ENCODE data around the gene ARHGAP22.

Gene ARHGAP22

DNA sequence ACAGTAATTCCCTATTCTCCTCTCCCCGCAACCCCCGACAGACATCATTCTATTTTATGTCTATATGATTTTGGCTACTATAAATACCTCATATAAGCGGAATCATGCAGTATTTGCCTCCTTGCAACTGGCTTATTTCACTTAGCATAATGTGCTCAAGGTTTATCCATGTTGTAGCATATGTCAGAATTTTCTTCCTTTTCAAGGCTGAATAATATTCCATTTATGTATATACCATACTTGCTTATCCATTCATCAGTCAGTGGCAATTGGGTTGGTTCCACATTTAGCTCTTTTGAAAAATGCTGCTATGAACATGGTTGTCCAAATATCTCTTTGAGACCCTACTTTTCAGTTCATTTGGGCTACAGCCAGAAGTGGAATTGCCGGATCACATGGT lies 191.9 kb downstream of the ARHGAP22 start:
- no peak for DNase-seq

- no peak for DNase-seq
These were observed 192.8 kb downstream of the ARHGAP22 start for GRCh38 chr10:48412081-48412480.

DNA sequence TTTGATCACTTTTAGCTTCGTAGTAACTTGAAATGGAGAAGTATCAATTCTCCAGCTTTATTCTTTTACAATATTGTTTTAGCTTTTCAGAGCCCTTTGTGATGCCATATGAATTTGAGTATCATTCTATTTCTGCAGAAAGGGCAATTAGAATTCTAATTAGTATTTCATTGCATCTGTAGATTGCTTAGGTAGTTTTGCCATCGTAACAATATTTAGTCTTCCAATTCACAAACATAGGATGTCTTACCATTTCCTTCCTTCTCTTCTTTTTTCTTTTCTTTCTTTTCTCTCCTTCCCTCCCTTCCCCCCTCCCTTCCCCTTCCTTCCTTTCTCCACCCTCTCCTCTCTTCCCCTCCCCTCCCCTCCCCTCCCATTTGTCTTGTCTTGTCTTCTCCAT lies 193.4 kb downstream of the ARHGAP22 start:
- DNase-seq = no peak

DNA sequence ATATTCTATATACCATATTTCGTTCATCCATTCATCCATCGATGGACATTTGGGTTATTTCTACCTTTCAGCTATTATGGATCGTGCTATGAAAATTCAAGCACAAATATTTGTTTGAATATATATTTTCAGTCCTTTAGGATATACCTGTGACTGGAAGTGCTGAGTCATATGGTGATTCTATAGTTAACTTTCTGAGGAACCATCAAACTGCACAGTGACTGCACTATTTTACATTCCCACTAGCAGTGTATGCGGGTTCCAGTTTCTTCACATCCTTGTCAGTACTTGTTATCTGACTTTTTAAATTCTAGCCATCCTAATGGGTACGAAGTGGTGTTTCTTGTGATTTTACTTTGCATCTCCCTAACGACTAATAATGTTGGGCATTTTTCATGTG lies 194.4 kb downstream of the ARHGAP22 start:
- no peak for DNase-seq

GRCh38 chr10:48406658-48407057 lies 198.2 kb downstream of the ARHGAP22 start:
- no peak for DNase-seq

GRCh38 chr10:48406204-48406603 lies 198.7 kb downstream of the ARHGAP22 start:
- DNase-seq = no peak

- DNase-seq = no peak
These were observed 200.2 kb downstream of the ARHGAP22 start for GRCh38 chr10:48404646-48405045.

- DNase-seq = no peak
These were observed 204.0 kb downstream of the ARHGAP22 start for GRCh38 chr10:48400850-48401220.

- DNase-seq = no peak
These were observed 204.6 kb downstream of the ARHGAP22 start for GRCh38 chr10:48400129-48400849.

- DNase-seq = no peak
These were observed 205.3 kb downstream of the ARHGAP22 start for GRCh38 chr10:48399551-48399950.

DNA sequence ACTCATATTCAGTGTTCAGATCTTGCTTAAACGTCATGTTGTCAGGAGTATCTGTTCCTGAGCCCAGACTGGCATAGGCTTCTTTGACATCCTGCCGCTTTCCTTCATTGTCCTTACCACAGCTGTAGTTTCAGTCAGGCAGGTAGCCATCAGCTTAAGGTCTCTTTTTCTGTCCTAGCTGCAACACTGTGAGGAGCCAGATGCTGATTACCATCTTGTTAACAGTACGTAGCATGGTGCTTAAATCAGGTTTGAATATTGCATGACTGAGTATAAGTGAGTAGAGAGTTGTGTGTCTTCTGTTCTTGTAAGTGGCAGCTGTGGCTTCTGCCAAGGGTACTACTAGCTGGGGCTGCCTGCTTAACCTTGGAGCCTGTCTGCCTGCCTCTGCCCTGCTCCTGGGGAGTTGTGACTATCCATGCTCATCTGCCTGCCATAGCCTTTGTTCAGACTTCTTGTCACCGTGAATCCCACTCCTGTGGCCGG lies 205.8 kb downstream of the ARHGAP22 start:
- no peak for DNase-seq

DNA sequence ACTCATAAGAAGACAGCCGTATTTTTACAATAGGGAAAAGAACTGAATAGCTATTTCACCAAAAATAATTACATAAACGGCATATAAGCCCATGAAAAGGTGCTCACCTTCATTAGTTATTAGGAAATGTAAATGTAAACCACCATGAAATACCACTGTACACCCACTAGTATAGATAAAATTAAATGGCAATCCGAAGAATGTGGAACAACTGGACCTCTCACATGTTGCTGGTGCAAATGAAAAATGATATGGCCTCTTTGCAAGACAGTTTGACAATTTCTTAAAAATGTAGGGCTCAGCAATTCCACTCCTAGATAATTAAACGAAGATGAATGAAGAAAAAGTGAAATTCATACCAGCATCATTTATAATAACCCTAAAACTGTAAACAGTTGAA lies 206.6 kb downstream of the ARHGAP22 start:
- no peak for DNase-seq
